Breast epithelium (tissue), 4 donors: ENCODE results near the gene TMEM208. TPM values are rescaled to one million over a fixed set of nuclear protein-coding genes. Genes with fewer than 3 reads are reported as not detected.

Experiments
- DNase-seq, 2 donors: peaks; one replicate each; pipeline ENCODE4 v3.0.0-alpha.2; 2019; ENCODE audit warnings: low spot score in 2 of 2
- H3K27ac ChIP-seq, 2 donors: fragments of 200-600 bp; sonication (generic) in 1 of 2; one replicate each; pipeline ENCODE4 v1.5.1; 2016 to 2019; ENCODE audit warnings: mild to moderate bottlenecking in 1 of 2
- H3K27me3 ChIP-seq, 2 donors: fragments of 200-600 bp; sonication (generic) in 1 of 2; one replicate each; pipeline versions ENCODE4 v1.5.1 to v1.6.0; 2017 to 2019; ENCODE audit warnings: control low read depth in 1 of 2, mild to moderate bottlenecking in 1 of 2
- H3K36me3 ChIP-seq: fragments of 200-600 bp; one replicate; pipeline ENCODE4 v1.5.1; 2019
- H3K4me1 ChIP-seq, 2 donors: fragments of 200-600 bp; sonication (generic); one replicate each; pipeline ENCODE4 v1.5.1; 2016 to 2019; ENCODE audit warnings: control low read depth in 1 of 2
- H3K4me3 ChIP-seq, 3 donors: fragments of 200-600 bp; sonication (generic); 1 replicate in 2 of 3; 2 replicates in 1 of 3; pipeline ENCODE4 v1.5.1; 2016 to 2019; ENCODE audit warnings: mild to moderate bottlenecking in 3 of 3, moderate library complexity in 2 of 3
- H3K9me3 ChIP-seq, 2 donors: fragments of 200-600 bp; sonication (generic) in 1 of 2; one replicate each; pipeline ENCODE4 v1.5.1; 2016 to 2019; ENCODE audit warnings: control low read depth in 1 of 2
- CTCF ChIP-seq, 3 donors: fragments of 450-650 bp; IDR thresholded peaks; one replicate each; pipeline ENCODE4 v1.5.1; 2016 to 2017; ENCODE audit warnings: antibody characterized with exemption in 3 of 3, mild to moderate bottlenecking in 3 of 3, moderate library complexity in 3 of 3
- POLR2A ChIP-seq: fragments of 450-650 bp; IDR thresholded peaks from one replicate; pipeline ENCODE4 v1.6.1; 2016; ENCODE audit warnings: antibody characterized with exemption, mild to moderate bottlenecking, moderate library complexity
- POLR2AphosphoS5 ChIP-seq, 3 donors: sonication (generic); formaldehyde crosslinking; IDR thresholded peaks; one replicate each; pipeline ENCODE4 v1.6.1; 2017; ENCODE audit warnings: antibody characterized with exemption in 3 of 3
- intact Hi-C: fragments of 100-400 bp; cut with DNase I; formaldehyde crosslinking; loops from one replicate; pipeline ENCODE4 v1.15.1; 2023; ENCODE audit warnings: low total_unique reads
- total RNA-seq, 3 donors: library from RNA; depleted of rRNA; stranded (reverse); fragments of >200 nt; gene quantifications; one replicate each; pipeline ENCODE4 v1.1.0, GENCODE V29; 2016

TMEM208 gene
- total RNA-seq, 3 donors from 2014 or later: 35.2 to 46.2 (median 44.2) TPM

- TF ChIP-seq POLR2AphosphoS5 (IDR thresholded peaks at IDR 0.05): no peak
- no peak for TF ChIP-seq POLR2A
- no peak for DNase-seq
- no peaks in the 10 kb centered on the region for H3K36me3 ChIP-seq
- H3K27ac ChIP-seq: no peak overlapping the region
- no peaks in the 10 kb centered on the region for H3K9me3 ChIP-seq
- H3K4me1 ChIP-seq: peaks cover 12 to 15% of the 10 kb centered on the region in 2 donors
- H3K27me3 ChIP-seq: no peaks in the 10 kb centered on the region
- intact Hi-C loops: no loop called here
- peak overlapping the region; percentile 69 to 91 (median 78) for H3K4me3 ChIP-seq
Observed at GRCh38 chr16:67249178-67250044, 22.5 kb downstream of the TMEM208 start.

DNA sequence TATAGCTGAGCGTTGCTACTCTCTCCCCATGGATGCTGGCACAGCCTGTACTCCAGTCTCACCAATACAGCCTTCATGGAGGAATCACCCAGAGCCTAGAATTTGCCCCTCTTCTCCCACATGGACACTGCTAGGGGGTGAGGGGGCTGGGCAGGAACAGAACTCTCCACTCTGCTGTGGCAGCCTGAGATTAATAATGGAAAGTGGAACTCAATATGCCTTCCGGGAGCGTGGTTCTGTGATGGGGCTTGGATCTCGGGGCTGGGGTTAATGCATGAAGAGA, 23.1 kb downstream of the TMEM208 start:
- no peaks in the 10 kb centered on the region for H3K27me3 ChIP-seq
- intact Hi-C loops: no loop called here
- no peak overlapping the region for H3K27ac ChIP-seq
- no peak for TF ChIP-seq CTCF (IDR thresholded peaks at IDR 0.05)
- no peak overlapping the region for H3K4me3 ChIP-seq
- H3K9me3 ChIP-seq: no peaks in the 10 kb centered on the region
- no peaks in the 10 kb centered on the region for H3K36me3 ChIP-seq
- H3K4me1 ChIP-seq: peaks cover 6 to 9% of the 10 kb centered on the region in 2 donors
- no peak for DNase-seq

DNA sequence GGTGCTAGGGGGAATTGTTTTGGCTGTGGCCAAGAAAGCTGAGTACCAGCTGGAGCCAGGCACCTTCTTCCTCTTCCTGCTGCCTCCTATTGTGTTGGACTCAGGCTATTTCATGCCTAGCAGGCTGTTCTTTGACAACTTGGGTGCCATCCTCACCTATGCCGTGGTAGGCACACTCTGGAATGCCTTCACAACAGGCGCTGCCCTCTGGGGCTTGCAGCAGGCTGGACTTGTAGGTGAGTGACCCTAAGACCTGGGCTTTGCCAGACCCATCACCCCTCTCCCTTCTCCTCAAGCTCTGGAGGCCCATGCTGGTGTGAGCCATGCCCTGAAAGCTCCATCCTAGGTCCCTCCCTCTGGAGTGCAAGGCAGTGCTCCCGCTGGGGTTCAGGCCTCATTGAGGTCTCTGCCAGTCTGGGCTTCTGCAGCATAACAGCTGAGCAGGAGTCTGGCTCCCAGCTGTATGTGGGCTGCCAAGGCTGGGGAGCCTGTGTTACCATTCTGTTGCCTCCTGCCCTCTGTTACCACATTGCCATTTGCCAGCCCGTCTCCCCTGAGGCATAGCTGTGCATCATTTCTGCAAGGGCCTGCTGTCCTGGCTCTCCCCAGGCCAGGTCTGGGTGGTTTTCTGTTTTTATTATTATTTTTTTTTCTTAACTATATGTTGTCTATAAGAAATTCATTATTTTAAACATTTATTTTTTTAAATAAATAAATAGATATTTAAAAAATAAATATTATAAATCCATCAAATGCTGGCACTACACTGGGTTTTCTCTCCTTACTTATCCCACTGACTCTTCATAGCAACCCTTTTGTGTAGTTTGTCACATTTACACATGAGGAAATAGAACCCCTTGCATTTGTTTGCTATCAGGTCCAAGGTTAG, 25.9 kb downstream of the TMEM208 start:
- no peaks in the 10 kb centered on the region for H3K27me3 ChIP-seq
- H3K36me3 ChIP-seq: no peaks in the 10 kb centered on the region
- intact Hi-C loops: no loop called here
- H3K4me3 ChIP-seq: no peak overlapping the region
- peaks cover 1 to 2% of the 10 kb centered on the region in 2 donors for H3K4me1 ChIP-seq
- TF ChIP-seq POLR2AphosphoS5 (IDR thresholded peaks at IDR 0.05) (no peak), POLR2A (no peak), CTCF (IDR thresholded peaks at IDR 0.05) (no peak)
- H3K27ac ChIP-seq: no peak overlapping the region
- DNase-seq: no peak
- H3K9me3 ChIP-seq: no peaks in the 10 kb centered on the region

GRCh38 chr16:67254801-67255552, 28.0 kb downstream of the TMEM208 start:
- Histone ChIP-seq H3K4me3 (no peak overlapping the region), H3K9me3 (no peaks in the 10 kb centered on the region), H3K27ac (no peak overlapping the region), H3K4me1 (no peaks in the 10 kb centered on the region), H3K27me3 (no peaks in the 10 kb centered on the region), H3K36me3 (no peaks in the 10 kb centered on the region)
- intact Hi-C loops: no loop called here
- DNase-seq: no peak
- TF ChIP-seq POLR2AphosphoS5 (IDR thresholded peaks at IDR 0.05) (no peak), POLR2A (no peak)

GRCh38 chr16:67255553-67256221, 28.8 kb downstream of the TMEM208 start:
- Histone ChIP-seq H3K4me3 (no peak overlapping the region), H3K36me3 (no peaks in the 10 kb centered on the region), H3K27ac (no peak overlapping the region), H3K9me3 (no peaks in the 10 kb centered on the region), H3K4me1 (no peaks in the 10 kb centered on the region), H3K27me3 (no peaks in the 10 kb centered on the region)
- intact Hi-C loops: no loop called here
- DNase-seq: no peak
- TF ChIP-seq POLR2A: no peak
- no peak for TF ChIP-seq POLR2AphosphoS5 (IDR thresholded peaks at IDR 0.05)
- TF ChIP-seq CTCF (IDR thresholded peaks at IDR 0.05): no peak
